Measurements from ENCODE around the gene STK32C.

DNA sequence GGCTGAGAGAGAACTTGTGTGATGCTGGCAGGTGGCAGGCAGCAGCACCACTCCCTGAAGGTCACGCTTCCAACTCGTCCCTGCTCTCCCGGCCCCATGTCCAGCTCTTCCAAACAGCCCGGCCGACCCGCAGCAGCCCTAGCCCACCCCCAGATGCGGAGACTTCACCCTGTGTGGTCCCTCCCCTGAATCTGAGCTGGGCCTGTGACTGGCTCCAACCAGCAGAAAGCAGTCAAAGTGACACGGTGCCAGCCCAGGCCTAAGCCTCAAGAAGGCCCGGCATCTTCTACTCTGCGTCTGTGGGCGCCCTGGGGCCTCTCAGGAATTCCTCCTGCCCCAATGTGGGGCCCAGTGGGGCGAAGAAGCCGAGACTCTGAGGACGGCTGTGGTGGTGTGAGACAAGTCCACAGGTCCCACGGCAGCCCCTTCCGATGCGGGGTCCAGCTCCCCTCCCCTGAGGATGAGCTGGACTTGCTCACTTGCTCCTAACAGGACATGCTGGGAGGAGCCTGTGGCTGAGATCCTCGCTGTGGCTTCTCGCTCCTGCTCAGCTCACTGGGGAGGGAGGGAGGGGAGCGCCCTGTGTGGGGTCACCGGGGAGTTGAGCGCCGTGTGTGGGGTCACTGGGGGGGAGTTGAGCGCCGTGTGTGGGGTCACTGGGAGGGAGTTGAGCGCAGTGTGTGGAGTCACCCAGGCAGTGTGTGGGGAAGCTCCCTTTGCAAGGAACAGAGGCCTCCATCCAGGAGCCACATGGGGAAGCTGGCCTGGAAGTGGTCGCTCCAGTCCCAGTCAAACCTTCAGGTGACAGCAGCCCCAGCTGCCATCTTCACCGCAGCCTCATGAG, 9.5 kb downstream of the STK32C start:
- no peak for TF ChIP-seq CTCF (IDR thresholded peaks at IDR 0.05; ENCODE audit: poor library complexity, severe bottlenecking)
- no peak for TF ChIP-seq RAD21 (conservative IDR thresholded peaks at IDR 0.05)
- no peak for TF ChIP-seq POLR2AphosphoS5 (IDR thresholded peaks at IDR 0.05)
- TF ChIP-seq EZH2 (IDR thresholded peaks at IDR 0.05; ENCODE audit: borderline replicate concordance, insufficient read depth, low read length, poor library complexity, severe bottlenecking) = no peak

Data from neural cell (in vitro differentiated cells).